ENCODE data around the gene PRICKLE2. TPM values are rescaled to one million over a fixed set of nuclear protein-coding genes. Genes with fewer than 3 reads are reported as not detected.

The PRICKLE2 gene
- total and polyA plus RNA-seq, 2 donors (not counting 3 experiments of a cell fraction or from before 2014, with no cell fraction given), result 3.0 to 7.1 TPM

DNA sequence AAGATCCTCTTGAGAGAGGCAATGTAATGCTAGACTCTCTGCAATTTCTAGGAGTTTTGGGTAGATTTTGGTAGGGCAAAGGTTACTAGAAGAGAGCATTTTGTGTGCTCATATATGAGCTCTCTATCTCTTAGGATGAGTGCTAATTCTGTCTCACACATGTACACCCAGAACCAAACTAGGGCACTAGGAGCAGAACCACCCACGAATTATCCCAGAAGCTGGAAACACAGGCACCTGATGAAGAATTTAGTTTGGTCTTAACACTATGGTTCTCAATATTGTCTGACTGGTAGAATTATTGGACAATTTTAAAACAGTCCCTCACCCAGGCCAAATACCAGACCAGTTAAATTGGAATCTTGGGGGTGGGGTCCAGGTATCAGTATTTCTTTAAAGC is 94.8 kb downstream of the PRICKLE2 start:
- no peaks in the 10 kb centered on the region for H3K9me3 ChIP-seq (replicated peaks; ENCODE audit: control insufficient read depth, insufficient read depth, low read length)
- ChIA-PET POLR2A (no interaction called here), CTCF (no interaction called here)
- no peaks in the 10 kb centered on the region for H4K20me1 ChIP-seq (replicated peaks; ENCODE audit: control insufficient read depth, extremely low read depth, insufficient read depth, low read length)
- FAIRE-seq, result no peak
- H3K9me1 ChIP-seq (replicated peaks; ENCODE audit: control insufficient read depth, extremely low read depth, insufficient read depth, low read length), result no peaks in the 10 kb centered on the region
- H3K27me3 ChIP-seq (ENCODE audit: control insufficient read depth in 2 of 2, insufficient read depth in 2 of 2, low read length in 2 of 2), result no peaks in the 10 kb centered on the region
- dilution Hi-C loops (cut with MboI; ENCODE audit: extremely low pct_ligation_motif_present, low sequenced_read_pairs) (no loop called here), intact Hi-C loops (cut with micrococcal nuclease) (no loop called here)
- no peaks in the 10 kb centered on the region for H3K36me3 ChIP-seq (ENCODE audit: control insufficient read depth in 2 of 2, extremely low read depth in 1 of 2, insufficient read depth in 2 of 2, low read length in 2 of 2)
- no peaks in the 10 kb centered on the region for H3K4me1 ChIP-seq (ENCODE audit: control insufficient read depth, extremely low read depth, insufficient read depth, low read length)
- no peak overlapping the region for H2AFZ ChIP-seq (ENCODE audit: low read depth, low read length)
- no peak for TF ChIP-seq MYC (IDR thresholded peaks at IDR 0.05; ENCODE audit: low read depth, low read length)
- DNase-seq (ENCODE audit: low read depth, low spot score), result no peak
- no TSS peak for BruUV-seq (replicated peaks)
- no peak overlapping the region for H3K27ac ChIP-seq (ENCODE audit: insufficient read depth, low read depth, low read length)
- no peak overlapping the region for H3K9ac ChIP-seq (replicated peaks; ENCODE audit: extremely low read depth, insufficient read depth, low read length)
- no peak overlapping the region for H3K4me2 ChIP-seq (ENCODE audit: insufficient read depth, low read length)
- H3K79me2 ChIP-seq (ENCODE audit: control insufficient read depth, insufficient read depth, low read length), result no peaks in the 10 kb centered on the region
- H3K4me3 ChIP-seq (replicated peaks in 1 of 3; ENCODE audit: insufficient read depth in 1 of 3, low read depth in 1 of 3, low read length in 3 of 3), result no peak overlapping the region

DNA sequence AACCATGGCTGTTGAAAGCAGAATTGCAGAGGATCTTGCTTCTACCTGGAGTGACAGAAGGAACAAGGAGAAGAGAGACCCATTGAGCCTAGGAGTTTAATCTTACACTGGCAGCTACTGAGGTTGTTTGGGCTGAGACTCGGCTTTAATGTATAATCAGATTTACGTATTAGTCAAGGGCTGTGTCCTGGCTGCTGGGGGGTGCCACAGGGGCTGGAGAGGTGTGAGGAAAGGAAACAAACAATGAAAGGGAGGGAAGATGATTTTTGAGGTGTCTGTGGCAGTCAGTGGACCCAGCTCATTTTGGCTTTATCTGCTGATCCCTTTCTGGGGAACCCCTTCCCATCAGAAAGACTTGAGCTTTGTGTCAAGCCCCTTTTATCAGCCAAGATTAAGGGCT is 95.7 kb downstream of the PRICKLE2 start:
- POLR2A ChIA-PET, result no interaction called here
- BruUV-seq (replicated peaks), result no TSS peak
- no peaks in the 10 kb centered on the region for H3K9me3 ChIP-seq (replicated peaks; ENCODE audit: control insufficient read depth, insufficient read depth, low read length)
- intact Hi-C loops (cut with micrococcal nuclease) (no loop called here), dilution Hi-C loops (cut with MboI; ENCODE audit: extremely low pct_ligation_motif_present, low sequenced_read_pairs) (no loop called here)
- H3K4me3 ChIP-seq (replicated peaks in 1 of 3; ENCODE audit: insufficient read depth in 1 of 3, low read depth in 1 of 3, low read length in 3 of 3), result no peak overlapping the region
- H3K36me3 ChIP-seq (ENCODE audit: control insufficient read depth in 2 of 2, extremely low read depth in 1 of 2, insufficient read depth in 2 of 2, low read length in 2 of 2), result no peaks in the 10 kb centered on the region
- H3K79me2 ChIP-seq (ENCODE audit: control insufficient read depth, insufficient read depth, low read length), result no peaks in the 10 kb centered on the region
- no peaks in the 10 kb centered on the region for H3K9me1 ChIP-seq (replicated peaks; ENCODE audit: control insufficient read depth, extremely low read depth, insufficient read depth, low read length)
- CTCF ChIA-PET, result no interaction called here
- TF ChIP-seq, protein P1, sequence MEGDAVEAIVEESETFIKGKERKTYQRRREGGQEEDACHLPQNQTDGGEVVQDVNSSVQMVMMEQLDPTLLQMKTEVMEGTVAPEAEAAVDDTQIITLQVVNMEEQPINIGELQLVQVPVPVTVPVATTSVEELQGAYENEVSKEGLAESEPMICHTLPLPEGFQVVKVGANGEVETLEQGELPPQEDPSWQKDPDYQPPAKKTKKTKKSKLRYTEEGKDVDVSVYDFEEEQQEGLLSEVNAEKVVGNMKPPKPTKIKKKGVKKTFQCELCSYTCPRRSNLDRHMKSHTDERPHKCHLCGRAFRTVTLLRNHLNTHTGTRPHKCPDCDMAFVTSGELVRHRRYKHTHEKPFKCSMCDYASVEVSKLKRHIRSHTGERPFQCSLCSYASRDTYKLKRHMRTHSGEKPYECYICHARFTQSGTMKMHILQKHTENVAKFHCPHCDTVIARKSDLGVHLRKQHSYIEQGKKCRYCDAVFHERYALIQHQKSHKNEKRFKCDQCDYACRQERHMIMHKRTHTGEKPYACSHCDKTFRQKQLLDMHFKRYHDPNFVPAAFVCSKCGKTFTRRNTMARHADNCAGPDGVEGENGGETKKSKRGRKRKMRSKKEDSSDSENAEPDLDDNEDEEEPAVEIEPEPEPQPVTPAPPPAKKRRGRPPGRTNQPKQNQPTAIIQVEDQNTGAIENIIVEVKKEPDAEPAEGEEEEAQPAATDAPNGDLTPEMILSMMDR (IDR thresholded peaks at IDR 0.05; ENCODE audit: extremely low read depth in 1 of 2, insufficient read depth in 1 of 2, low read depth in 1 of 2, low read length in 2 of 2), result no peak
- no peak for TF ChIP-seq POLR2A (IDR thresholded peaks at IDR 0.05; ENCODE audit: low read depth, low read length)
- TF ChIP-seq JUN (IDR thresholded peaks at IDR 0.05; ENCODE audit: borderline replicate concordance, insufficient read depth, insufficient read length, low read depth), result no peak
- TF ChIP-seq MYC (IDR thresholded peaks at IDR 0.05; ENCODE audit: low read depth, low read length), result no peak
- no peak for TF ChIP-seq FOS (IDR thresholded peaks at IDR 0.05; ENCODE audit: borderline replicate concordance, insufficient read depth, low read length)
- no peak for TF ChIP-seq GATA2 (IDR thresholded peaks at IDR 0.05; ENCODE audit: insufficient read depth, insufficient read length, low read depth, low read length)
- TF ChIP-seq, protein P2, sequence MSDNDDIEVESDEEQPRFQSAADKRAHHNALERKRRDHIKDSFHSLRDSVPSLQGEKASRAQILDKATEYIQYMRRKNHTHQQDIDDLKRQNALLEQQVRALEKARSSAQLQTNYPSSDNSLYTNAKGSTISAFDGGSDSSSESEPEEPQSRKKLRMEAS (IDR thresholded peaks at IDR 0.05; ENCODE audit: insufficient read depth, insufficient read length), result no peak
- H4K20me1 ChIP-seq (replicated peaks; ENCODE audit: control insufficient read depth, extremely low read depth, insufficient read depth, low read length), result no peaks in the 10 kb centered on the region
- no peak for DNase-seq (ENCODE audit: low read depth, low spot score)
- H3K4me2 ChIP-seq (ENCODE audit: insufficient read depth, low read length), result no peak overlapping the region
- no peaks in the 10 kb centered on the region for H3K27me3 ChIP-seq (ENCODE audit: control insufficient read depth in 2 of 2, insufficient read depth in 2 of 2, low read length in 2 of 2)
- H3K9ac ChIP-seq (replicated peaks; ENCODE audit: extremely low read depth, insufficient read depth, low read length), result no peak overlapping the region
- no peaks in the 10 kb centered on the region for H3K4me1 ChIP-seq (ENCODE audit: control insufficient read depth, extremely low read depth, insufficient read depth, low read length)
- H2AFZ ChIP-seq (ENCODE audit: low read depth, low read length), result no peak overlapping the region
- FAIRE-seq, result no peak
- H3K27ac ChIP-seq (ENCODE audit: insufficient read depth, low read depth, low read length), result no peak overlapping the region
